ENCODE results near the gene PDGFA.

The PDGFA gene

GRCh38 chr7:452791-453455, 66.7 kb downstream of the PDGFA start:
- CTCF ChIA-PET = no interaction called here
- TF ChIP-seq, protein P1, sequence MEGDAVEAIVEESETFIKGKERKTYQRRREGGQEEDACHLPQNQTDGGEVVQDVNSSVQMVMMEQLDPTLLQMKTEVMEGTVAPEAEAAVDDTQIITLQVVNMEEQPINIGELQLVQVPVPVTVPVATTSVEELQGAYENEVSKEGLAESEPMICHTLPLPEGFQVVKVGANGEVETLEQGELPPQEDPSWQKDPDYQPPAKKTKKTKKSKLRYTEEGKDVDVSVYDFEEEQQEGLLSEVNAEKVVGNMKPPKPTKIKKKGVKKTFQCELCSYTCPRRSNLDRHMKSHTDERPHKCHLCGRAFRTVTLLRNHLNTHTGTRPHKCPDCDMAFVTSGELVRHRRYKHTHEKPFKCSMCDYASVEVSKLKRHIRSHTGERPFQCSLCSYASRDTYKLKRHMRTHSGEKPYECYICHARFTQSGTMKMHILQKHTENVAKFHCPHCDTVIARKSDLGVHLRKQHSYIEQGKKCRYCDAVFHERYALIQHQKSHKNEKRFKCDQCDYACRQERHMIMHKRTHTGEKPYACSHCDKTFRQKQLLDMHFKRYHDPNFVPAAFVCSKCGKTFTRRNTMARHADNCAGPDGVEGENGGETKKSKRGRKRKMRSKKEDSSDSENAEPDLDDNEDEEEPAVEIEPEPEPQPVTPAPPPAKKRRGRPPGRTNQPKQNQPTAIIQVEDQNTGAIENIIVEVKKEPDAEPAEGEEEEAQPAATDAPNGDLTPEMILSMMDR (IDR thresholded peaks at IDR 0.05; ENCODE audit: control extremely low read depth, extremely low read depth, low read depth, missing control alignments) = no peak
- DNase-seq (ENCODE audit: extremely low spot score) = peak; percentile 66

GRCh38 chr7:452226-452751, 67.4 kb downstream of the PDGFA start:
- DNase-seq (ENCODE audit: extremely low spot score) = peak; percentile 63
- CTCF ChIA-PET = no interaction called here
- TF ChIP-seq, protein P1 (IDR thresholded peaks at IDR 0.05; ENCODE audit: control extremely low read depth, extremely low read depth, low read depth, missing control alignments) = no peak
- POLR2A ChIA-PET = no interaction called here

More at GRCh38 chr7:452791-453455, 66.7 kb downstream of the PDGFA start:
- POLR2A ChIA-PET = no interaction called here

DNA sequence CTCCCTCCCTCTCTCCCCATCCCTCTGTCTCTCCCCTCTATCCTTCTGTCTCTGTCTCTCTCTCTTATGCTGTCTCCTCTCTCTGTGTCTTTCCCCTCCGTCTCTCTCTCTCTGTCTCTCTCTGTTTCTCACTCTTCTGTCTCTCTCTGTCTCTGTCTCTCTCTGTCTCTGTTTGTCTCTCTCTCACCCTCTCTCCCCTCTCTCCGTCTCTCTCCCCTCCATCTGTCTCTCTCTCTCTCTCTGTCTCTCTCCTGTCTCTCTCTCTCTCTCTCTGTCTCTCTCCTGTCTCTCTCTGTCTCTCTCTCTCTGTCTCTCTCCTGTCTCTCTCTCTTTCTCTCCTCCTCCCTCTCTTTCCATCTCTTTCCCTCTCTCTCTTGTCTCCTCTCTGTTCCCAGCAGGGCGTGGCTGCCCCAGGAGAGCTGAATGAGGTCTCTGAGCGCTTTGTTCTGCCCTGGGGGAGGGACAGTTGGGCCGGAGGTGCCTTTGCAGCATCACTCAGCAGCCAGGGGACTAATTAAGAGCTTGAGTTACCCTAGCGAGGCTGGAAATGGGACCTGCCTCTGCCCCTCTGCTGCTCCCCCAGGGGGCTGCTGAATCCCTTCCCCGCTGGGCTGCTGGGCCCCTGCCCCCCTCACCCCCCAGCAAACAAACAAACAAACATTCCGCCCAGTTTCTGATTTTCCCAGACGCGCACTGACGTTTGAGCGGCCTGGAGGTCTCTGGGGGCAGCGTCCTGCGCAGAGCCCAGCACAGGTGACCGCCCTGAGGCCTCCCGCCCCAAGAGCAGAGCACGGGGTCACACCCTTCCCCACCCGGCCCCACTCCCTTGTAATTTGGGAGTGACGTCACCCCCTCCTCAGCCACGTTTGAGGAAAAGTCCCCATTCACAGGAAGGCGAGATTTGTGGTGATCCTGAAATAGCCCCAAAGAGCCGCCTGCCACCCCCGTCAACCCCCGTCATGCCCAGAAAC, 68.1 kb downstream of the PDGFA start:
- ChIA-PET POLR2A (no interaction called here), CTCF (no interaction called here)
- TF ChIP-seq, protein P1 (IDR thresholded peaks at IDR 0.05; ENCODE audit: control extremely low read depth, extremely low read depth, low read depth, missing control alignments) = no peak
- DNase-seq (ENCODE audit: extremely low spot score) = peak; percentile 52

DNA sequence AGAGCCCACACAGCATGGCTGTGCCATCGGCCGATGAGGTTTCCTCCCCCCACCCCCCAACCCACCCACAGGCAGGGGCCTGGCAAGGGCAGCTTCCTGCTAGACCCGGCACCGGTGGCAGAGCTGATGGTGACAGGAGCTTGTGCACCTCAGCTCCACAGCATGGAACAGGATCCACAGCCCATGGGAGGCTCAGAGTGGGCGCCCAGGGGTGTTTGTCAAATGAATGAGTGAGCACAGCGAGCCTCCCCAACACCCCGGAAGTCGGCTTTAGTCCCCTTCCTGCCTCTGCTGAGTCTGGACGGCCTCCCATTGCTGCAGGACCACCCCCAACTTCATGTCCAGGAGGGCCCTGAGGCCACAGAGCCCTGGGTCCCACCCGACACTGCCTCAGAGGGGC, 68.9 kb downstream of the PDGFA start:
- ChIA-PET CTCF (no interaction called here), POLR2A (no interaction called here)
- TF ChIP-seq, protein P1 (IDR thresholded peaks at IDR 0.05; ENCODE audit: control extremely low read depth, extremely low read depth, low read depth, missing control alignments) = no peak
- DNase-seq (ENCODE audit: extremely low spot score) = peak; percentile 62

GRCh38 chr7:450036-450435, 69.6 kb downstream of the PDGFA start:
- TF ChIP-seq, protein P1 (IDR thresholded peaks at IDR 0.05; ENCODE audit: control extremely low read depth, extremely low read depth, low read depth, missing control alignments) = no peak
- POLR2A ChIA-PET = no interaction called here
- CTCF ChIA-PET = no interaction called here
- DNase-seq (ENCODE audit: extremely low spot score) = no peak

- POLR2A ChIA-PET = no interaction called here
- CTCF ChIA-PET = no interaction called here
- TF ChIP-seq, protein P1 (IDR thresholded peaks at IDR 0.05; ENCODE audit: control extremely low read depth, extremely low read depth, low read depth, missing control alignments) = no peak
- no peak for DNase-seq (ENCODE audit: extremely low spot score)
Measured at GRCh38 chr7:449324-450019, 70.2 kb downstream of the PDGFA start.

Data from GM10248 (cell line).